Fibroblast of peridontal ligament (primary cell): ENCODE results near the gene PIGT.
A peak's percentile ranks its signal among the peaks of the same experiment; 100 is the strongest.

ENCODE experiments used
- DNase-seq: peaks from one replicate; pipeline ENCODE4 v3.0.0-alpha.2; 2010; ENCODE audit errors: extremely low read depth

Gene PIGT

DNA sequence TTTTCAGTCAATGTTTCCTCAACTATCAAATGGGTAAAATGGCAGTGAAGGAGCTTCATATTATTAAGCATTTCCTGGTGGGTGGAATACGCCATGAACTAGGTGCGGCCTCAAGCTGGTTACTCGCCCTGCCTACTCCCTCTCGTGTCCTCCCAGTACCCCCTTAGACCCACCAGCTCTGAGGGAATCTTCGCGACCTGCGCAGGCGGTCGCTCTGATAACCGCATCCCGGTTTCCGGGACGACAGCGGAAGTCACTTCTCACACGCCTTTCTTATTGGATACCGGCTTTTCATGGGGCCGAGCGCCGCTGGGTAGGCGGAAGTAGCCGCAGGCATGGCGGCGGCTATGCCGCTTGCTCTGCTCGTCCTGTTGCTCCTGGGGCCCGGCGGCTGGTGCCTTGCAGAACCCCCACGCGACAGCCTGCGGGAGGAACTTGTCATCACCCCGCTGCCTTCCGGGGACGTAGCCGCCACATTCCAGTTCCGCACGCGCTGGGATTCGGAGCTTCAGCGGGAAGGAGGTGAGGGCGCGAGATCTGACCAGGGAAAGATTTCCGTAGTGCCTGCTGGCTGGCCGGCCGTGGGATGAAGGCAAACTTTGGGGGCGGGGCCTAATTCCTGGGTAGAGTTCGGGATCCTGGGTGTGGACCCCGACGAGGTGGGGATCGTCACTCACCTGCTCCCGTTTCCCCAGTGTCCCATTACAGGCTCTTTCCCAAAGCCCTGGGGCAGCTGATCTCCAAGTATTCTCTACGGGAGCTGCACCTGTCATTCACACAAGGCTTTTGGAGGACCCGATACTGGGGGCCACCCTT, at the start of gene PIGT:
TSS of gene PIGT (plus strand) at position 320 of the 816 bp plus-strand sequence. CDS start at position 336, 16 bp downstream.
- peak; percentile 71 for DNase-seq

DNA sequence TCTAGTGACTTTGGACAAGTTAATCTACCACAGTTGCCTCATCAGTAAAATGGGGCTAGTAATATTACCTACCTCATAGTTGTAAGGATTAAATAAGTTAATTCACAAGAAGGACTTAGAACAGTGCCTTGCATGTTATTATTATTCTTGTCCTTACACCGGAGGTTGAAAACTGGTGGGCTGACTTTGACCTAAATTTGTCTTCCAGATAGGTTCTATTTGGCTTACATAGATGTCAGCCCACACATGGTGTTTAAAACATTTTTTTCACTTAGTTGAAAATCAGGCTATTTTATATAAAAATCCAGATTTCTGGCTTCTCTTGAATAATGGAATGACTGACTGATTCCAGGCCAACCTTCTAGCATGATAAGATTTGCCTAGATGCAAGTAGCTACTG, 49.7 kb upstream of the PIGT start:
- DNase-seq: no peak

DNA sequence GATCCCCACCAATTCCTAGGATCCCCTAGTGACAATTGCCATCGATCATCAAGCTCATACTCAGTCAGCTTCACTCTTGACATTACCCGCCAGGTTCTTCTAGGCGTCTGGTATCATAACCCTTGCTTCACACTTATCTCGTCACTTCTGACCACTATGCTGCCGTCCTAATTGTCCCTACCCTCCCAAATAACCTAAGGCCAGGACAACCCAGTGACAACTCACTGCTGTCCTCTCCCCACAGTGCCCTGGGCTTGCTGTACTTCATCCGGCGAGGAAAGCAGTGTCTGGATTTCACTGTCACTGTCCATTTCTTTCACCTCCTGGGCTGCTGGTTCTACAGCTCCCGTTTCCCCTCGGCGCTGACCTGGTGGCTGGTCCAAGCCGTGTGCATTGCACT, 49.3 kb upstream of the PIGT start:
- no peak for DNase-seq

DNA sequence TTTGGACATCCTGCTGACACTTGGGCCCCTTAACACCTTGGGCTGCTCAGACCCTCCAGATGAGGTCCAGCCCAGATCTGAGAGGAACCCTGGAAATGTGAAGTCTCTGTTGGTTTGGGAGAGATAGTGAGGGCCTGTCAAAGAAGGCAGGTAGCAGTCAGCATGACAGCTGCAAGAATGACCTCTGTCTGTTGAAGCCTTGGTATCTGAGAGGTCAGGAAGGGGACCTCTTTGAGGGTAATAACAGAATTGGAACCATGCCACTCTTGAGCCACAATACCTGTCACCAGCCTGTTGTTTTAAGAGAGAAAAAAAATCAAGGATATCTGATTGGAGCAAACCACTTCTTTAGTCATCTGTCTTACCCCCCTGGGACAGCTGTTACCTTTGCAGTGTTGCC, 48.8 kb upstream of the PIGT start:
- no peak for DNase-seq

DNA sequence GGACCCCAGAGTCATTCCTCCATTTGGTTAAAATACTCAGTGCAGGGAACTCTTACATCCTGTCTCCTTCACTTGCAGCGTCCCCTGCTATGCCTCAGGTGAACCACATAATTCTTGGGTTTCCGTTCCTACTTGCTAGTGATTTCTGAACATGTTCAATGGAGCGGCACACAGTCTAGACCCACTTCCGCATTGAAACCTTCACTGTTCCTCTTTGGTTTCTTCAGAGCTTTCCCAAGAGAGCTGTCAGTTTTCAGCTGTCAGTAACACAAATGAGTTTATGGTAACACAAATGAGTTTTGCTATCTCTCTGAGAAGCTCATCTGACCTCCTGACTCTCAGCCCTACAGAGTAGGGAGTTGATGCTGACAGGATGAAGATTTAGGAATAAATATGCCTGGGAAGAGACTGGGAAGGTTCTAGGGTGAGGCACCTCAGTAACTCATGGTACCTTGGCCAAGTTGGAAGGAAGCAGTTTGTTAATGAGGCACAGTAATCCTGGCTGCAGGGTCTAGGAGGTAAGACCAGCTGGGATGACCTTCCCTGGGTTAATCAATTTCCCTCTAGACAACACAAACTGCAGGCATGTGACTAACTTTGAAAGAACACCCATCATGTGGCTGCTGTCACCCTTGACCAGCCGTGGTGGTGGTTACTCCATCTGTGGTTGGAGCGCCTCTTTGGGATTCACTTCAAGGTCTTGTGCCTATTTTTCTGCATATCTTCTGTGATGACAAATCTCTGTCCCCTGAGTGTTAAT, 47.5 kb upstream of the PIGT start:
- DNase-seq: no peak

DNA sequence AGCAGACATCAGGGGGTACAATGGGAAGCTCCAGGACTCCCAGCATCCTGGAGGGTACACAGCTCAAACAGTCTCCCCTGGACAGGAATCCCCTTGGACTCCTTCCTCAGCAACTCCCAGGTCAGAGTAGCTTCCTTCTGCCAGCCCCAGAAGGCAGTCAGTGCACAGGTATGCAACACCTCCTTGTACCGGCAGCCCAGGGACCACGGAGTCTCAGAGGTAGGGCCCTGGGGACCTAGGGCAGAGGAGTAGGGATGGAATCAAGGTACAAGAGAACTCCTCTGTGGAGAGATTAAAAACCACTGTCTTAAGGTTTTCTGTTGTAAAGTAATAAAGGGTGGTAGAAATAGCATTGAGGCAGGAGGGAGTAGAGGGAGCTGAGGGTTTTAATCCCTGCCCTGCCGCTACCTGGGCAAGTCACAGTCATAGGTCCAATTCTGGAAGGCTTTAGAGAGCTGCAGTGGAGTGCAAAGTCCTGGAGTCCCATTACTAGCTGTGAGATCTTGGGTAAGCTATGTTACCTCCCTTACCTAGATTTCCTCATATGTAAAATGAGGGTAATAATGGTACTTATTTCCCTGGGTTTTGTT, 45.3 kb upstream of the PIGT start:
- no peak for DNase-seq

DNA sequence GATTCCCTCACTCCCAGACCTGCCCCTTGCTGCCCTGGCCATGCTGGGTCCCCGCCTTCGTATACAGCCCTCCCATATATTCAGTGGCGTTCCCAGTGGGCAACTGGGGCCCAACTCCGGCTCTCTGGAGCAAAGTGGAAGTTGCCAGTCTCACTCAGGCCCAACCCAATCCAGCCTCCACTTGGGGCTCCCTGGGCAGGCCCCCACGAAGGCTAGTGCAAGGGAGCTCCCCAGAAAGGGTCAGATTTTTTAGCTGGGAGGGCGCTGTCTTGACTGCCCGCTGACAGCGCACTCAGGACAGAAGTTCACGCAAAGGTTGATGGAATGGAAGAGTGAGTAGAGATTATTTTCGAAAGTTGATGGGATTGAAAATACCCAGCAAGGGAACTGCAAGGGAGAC, 43.7 kb upstream of the PIGT start:
- no peak for DNase-seq

DNA sequence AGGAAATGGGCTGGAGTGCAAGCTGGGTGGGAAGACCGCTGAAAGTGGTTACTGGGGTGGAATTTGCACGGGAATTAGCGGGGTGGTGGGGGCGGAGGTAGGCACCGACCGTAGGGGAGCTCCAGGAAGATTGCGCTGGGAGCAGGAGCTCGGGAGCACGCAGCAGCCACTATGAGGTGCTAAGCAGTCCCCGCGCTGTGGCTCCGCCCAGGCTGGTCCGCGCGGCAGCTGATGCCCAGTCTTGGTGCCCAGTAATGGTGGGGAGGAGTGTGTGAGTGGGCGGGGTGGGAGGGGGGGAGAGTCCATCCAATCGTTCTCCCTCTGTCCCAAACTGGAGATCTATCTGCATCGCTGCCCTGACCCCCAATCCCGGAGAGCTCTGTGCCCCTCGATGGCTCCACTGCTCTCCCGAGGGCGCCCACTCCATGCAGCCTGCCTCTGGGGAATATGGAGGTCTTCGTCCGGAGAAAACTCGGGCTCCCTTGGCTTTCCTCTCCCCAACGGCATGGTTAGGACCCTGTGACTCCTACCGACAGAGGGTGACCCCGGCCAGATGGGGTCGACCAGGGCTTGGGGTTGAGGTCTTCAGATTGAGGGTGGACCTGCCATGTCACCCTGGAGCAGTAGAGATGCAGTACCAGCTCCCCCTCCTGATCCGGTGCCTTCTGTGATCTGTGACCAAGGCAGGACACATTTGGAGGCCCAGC, 43.1 kb upstream of the PIGT start:
- no peak for DNase-seq

DNA sequence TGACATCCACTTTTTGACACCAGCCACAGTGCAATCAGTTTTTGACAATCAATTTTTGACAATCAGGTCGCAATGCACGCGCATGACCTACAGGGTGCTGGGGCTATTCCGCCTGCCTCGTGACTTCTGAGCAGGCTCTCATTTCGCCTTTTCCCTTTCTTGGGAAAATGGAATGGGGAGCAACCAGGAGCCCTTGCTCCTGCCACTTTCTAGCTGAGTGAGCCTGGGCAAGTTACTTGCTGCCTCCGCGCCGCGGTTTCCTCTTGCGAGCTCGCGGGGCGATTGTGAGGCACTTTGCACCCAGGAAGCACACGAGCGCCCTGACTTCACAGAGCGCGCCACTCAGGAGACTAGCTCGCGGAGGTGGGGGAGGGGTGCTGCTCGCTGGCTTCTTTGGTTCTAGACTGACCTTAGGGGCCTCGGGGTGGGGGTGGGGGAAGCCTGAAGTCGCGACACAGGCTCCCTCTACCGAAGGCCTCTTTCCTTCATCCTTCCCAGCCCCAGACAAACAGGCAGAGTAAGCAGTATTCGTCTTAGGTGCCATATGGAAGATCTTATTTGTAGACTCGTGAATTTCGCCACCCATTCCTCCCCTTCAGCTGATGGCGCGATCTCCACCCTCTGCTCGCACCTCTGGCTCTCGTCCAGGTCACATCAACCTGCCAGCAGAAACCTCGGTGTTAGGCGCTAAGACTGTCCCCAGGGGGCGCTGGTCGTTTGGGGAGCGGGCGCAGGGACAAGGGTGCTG, 42.4 kb upstream of the PIGT start:
- peak; percentile 72 for DNase-seq

DNA sequence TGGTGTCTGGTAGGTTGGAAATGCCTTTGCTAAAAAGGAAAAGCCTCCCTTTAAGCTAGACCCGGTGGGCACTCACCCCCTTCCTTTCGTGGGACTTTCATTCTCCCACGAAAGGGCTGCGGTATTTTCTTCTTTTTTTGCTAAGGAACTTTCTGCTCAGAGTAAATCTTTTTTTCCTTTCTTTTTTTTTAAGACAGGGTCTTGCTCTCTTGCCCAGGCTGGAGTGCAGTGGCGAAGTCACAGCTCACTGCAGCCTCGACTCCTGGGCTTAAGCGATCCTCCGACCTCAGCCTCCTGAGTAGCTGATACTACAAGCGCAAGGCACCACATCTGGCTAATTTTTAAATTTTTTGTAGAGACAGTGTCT, 41.9 kb upstream of the PIGT start:
- no peak for DNase-seq

DNA sequence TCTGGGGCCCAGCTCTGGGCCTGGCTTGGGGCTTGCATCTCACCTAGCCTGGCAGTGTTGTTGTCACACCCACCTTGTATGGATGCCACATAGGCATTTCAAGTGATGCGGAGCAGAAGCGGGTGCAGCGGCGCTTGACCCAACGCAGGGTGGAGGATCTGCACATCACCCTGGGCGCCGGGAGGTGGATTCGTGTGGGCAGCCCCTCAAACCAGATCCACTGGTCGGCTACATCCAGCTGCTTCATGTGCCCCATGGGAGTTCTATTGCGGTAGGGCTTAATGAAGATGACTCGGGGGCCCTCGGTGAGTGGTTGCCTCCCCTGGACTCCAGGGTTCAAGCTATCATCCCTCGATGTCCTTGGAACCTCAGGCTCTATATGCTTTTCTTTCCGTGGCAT, 41.0 kb upstream of the PIGT start:
- no peak for DNase-seq

DNA sequence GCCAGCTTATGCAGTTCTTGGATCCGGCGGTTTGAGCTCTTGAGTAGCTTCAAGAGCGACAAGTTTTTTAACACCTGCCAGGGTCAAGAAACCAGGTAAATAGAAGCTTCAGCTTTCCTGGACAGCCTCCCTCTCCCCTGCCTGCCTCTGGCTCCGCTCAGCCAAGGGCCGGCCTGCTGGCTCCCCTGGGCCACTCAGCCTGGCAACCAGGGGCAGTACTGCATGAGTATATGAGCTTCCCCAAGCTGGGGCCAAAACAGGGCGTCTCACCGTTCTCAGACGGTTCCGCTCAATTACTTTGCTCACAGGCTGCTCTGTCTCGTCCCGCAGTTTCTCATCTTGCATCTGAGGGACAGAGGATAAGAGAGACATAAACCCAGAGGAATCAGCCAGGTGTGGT, 38.7 kb upstream of the PIGT start:
- no peak for DNase-seq

DNA sequence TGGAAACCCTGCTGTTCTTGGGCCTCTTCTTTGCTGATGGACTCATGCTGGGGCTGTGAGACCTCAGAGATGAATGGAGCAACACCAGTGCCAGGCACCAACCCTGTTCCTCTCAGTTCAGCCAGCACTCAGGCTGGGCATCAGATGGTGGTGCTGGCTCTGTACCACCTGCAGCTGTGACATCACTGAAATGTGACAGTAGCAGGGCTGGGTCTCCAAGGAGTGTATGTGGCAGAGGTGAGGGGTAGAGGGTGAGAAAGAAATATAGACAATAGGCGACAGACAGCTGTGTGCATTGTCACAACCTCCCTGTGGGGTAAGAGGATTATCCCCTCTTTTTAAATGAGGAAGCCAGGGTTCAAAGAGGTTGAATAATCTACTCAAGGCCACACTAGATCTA, 37.8 kb upstream of the PIGT start, which contains the start of gene TP53TG5:
TSS of gene TP53TG5 (minus strand) at position 135 of the 400 bp plus-strand sequence. CDS start at position 46, 89 bp downstream.
- no peak for DNase-seq

DNA sequence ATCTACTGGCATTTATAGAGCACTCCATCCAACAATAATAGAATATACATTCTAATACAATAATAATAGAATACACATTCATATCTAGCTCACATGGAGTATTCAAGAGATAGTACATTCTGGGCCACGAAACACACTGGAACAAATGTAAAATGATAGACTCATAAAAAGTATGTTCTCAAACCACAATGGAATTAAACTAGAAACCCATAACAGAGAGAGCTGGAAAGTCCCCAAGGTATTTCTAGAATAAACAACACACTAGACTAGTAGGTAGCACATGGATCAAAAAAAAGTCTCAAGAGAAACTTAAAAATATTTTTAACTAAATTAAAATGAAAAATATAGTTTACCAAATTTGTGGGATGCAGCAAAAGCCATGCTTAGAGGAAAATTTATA, 28.7 kb upstream of the PIGT start:
- no peak for DNase-seq

DNA sequence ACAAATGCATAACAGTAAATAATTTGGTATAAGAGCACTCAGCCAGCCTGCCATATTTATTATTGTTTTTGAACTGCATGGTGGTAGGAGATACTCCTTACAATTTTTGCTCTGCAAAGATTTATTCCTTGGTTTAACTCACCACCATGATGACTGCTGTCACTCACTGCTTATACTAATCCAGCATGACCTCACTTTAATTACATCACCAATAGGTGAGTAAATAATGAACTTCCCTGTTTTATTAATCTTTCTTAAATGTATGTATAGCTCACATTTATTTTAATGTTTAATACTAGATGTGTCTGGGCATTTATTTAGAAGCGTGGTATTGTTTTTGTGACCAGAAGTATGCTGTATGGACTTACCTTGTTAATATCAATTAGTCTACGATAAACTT, 25.0 kb upstream of the PIGT start:
- no peak for DNase-seq

DNA sequence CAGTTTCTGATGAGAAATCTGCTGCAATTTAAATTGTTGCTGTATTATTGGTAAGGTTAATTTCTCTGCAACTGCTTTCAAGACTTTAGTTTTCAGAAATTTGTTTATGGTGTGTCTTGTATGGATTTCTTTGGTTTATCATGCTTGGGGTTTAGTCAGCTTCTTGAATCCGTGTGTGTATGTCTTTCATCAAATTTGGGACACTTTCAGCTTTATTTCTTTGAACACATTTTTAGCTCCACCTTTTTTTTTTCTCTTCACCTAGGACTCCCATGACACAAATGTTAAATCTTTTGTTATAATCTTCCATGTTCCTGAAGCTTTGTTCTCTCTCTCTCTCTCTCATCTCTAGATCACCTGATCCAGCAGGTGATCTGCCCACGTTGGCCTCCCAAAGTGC, 24.4 kb upstream of the PIGT start:
- DNase-seq: no peak

DNA sequence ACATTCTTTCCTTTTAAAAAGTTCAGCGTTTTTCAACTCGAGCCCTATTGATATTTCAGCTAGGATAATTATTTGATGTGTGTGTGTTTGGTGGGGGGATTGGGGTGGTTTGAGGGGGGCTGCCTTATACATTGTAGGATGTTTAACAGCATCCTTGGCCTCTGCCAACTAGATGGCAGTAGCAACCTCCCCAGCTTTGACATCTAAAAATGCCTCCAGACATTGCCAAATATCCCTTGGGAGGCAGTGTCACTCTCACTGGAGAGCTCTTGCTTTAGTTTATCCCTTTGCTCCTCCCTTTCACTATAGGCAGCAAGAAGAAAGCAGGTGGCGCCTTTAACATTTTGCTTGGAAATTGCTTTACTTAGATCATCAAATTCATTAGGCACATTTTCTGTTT, 23.2 kb upstream of the PIGT start:
- no peak for DNase-seq

DNA sequence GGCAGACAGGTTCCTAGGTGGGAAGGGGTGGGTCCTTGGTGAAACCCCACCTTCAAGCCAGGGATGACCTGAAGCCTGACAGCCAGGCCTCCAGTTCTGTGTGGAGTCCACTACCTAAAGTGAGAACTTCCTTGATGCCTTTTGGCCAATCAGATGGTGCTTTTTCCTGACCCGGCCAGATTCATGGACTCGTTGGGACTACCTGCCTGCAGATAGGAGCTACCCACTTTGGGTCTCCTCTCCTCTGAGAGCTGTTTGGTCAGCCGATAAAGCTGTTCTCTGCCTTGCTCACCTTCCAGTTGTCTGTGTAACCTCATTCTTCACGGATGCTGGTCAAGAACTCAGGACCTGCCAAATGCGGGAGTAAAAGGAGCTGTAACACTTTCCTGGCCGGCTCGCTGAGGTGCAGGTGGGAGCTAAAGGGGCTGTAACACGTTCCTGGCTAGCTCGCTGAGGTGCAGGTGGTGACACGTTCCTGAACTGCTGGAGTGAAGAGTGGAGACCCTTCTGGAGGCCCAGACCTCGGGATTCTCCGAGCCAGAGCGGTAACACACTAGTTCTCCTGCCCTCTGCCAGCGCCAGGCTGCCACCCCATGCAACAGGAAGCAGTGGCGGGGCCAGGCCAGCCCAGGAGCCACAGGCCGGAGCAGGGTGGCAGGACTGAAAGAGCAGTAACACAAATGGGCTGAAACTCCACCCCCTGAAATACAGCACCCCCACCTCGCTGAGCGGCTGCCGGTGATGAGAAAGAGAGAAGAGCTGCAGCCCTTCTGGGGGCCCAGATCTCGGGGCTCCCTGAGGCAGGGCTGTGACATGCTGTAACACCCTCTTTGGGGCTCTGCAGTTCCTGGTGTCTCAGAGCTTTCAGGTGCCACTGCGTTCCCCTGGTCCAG, 21.5 kb upstream of the PIGT start:
- no peak for DNase-seq

DNA sequence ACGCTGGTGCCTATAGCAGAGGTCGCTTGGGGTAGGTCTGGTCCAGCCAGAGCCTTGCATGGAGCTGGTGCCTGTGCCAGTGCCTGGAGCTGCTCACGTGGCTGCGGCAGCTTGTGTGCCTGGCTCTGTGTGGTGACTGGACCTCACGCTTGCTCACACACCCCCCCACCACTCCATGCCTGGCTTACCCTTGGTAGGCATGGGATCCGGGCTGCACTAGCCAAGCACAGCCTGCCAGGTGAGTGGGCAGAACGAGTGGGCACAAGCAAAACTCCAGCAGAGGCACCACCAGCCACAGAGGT, 20.9 kb upstream of the PIGT start:
- no peak for DNase-seq

DNA sequence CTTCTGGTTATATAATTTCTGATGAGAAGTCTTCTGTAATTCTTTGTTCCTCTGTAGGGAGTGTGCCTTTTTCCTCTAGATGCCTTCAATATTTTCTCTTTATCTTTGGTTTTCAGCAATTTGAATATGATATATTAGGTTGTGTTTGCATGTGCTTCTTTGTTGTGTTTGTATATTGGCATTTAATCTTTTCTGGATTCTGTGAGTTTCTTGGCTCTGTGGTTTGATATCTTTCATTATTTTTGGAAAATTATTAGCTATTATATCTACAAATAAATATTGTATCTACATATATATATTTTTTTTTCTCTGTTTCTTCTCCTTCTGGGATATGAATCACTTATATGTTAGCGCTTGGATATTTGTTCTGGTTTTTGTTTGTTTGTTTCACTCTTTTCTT, 16.9 kb upstream of the PIGT start:
- DNase-seq: no peak
